OCI-LY3 (cell line): ENCODE results near the gene TPK1.
"Not testable (repeated sequence)": the region's sequence is repeated elsewhere in the genome, so short reads cannot be mapped to it uniquely, and the experiment has no call there.

Experiments used
- EZH2phosphoT487 ChIP-seq: fragments of 200-600 bp; shearing (Covaris generic); IDR thresholded peaks from 2 replicates; pipeline ENCODE4 v1.6.1; 2018; ENCODE audit warnings: antibody characterized with exemption, mixed run types, low read depth
- TF ChIP-seq, protein P1 (sequence below): fragments of 200-600, 300-600 bp; sonication (generic); IDR thresholded peaks from 2 replicates; pipeline ENCODE4 v1.5.1; 2014; ENCODE audit warnings: antibody characterized with exemption, low read length, low read depth

DNA sequence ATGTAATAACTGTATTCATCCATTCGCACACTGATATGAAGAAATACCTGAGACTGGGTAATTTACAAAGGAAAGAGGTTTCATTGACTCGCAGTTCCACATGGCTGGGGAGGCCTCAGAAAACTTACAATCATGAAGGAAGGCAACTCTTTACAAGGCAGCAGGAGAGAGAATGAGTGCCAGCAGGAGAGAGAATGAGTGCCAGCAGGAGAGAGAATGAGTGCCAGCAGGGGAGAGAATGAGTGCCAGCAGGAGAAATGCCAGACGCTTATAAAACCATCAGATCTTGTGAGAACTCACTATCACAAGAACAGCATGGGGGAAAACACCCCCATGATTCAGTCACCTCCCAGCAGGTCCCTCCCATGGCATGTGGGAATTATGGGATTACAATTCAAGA lies 58.0 kb downstream of the TPK1 start:
- TF ChIP-seq, protein P1, sequence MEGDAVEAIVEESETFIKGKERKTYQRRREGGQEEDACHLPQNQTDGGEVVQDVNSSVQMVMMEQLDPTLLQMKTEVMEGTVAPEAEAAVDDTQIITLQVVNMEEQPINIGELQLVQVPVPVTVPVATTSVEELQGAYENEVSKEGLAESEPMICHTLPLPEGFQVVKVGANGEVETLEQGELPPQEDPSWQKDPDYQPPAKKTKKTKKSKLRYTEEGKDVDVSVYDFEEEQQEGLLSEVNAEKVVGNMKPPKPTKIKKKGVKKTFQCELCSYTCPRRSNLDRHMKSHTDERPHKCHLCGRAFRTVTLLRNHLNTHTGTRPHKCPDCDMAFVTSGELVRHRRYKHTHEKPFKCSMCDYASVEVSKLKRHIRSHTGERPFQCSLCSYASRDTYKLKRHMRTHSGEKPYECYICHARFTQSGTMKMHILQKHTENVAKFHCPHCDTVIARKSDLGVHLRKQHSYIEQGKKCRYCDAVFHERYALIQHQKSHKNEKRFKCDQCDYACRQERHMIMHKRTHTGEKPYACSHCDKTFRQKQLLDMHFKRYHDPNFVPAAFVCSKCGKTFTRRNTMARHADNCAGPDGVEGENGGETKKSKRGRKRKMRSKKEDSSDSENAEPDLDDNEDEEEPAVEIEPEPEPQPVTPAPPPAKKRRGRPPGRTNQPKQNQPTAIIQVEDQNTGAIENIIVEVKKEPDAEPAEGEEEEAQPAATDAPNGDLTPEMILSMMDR, result not testable (repeated sequence)
- not testable (repeated sequence) for TF ChIP-seq EZH2phosphoT487
